H1 (cell line): ENCODE results near the gene SPSB1. TPM values are rescaled to one million over a fixed set of nuclear protein-coding genes. Genes with fewer than 3 reads are reported as not detected.

Experiments
- CHD7 ChIP-seq: fragments of 300-600 bp; sonication (generic); IDR thresholded peaks from 2 replicates; pipeline ENCODE4 v1.7.1; 2012; ENCODE audit warnings: low read length, moderate library complexity, mild to moderate bottlenecking, inconsistent platforms; ENCODE audit not compliant: insufficient replicate concordance
- CTBP2 ChIP-seq: IDR thresholded peaks from 2 replicates; pipeline ENCODE4 v1.7.0; 2011; ENCODE audit warnings: borderline replicate concordance, mild to moderate bottlenecking, moderate library complexity, mixed read lengths, low read length; ENCODE audit not compliant: insufficient read depth, insufficient read length
- GTF2F1 ChIP-seq: IDR thresholded peaks from 2 replicates; pipeline ENCODE4 v1.6.1; 2012; ENCODE audit warnings: low read depth, low read length, improper control_type of control experiment, borderline replicate concordance
- KDM4A ChIP-seq: IDR thresholded peaks from one replicate; pipeline ENCODE4 v1.7.1; 2012; ENCODE audit warnings: low read depth, mild to moderate bottlenecking, moderate library complexity, low read length, inconsistent platforms; ENCODE audit not compliant: severe bottlenecking
- MAFK ChIP-seq: IDR thresholded peaks from 2 replicates; pipeline ENCODE4 v1.6.1; 2012; ENCODE audit warnings: low read depth, mild to moderate bottlenecking, improper control_type of control experiment, low read length
- RFX5 ChIP-seq: IDR thresholded peaks from 2 replicates; pipeline ENCODE4 v1.6.1; 2011; ENCODE audit warnings: low read depth, low read length, improper control_type of control experiment, borderline replicate concordance
- SP2 ChIP-seq: IDR thresholded peaks from 2 replicates; pipeline ENCODE4 v1.6.1; 2012; ENCODE audit warnings: mild to moderate bottlenecking, low read length, inconsistent platforms
- TCF12 ChIP-seq: IDR thresholded peaks from 2 replicates; pipeline ENCODE4 v1.6.1; 2011; ENCODE audit warnings: low read depth, mild to moderate bottlenecking, low read length
- polyA plus RNA-seq, 7 experiments: library from polyadenylated mRNA; depleted of rRNA in 3 of 7; stranded (reverse) in 5 of 7; unstranded in 2 of 7; fragments of >200 nt in 5 of 7; fragments of 200-250 nt in 2 of 7; gene quantifications; 1 replicate in 5 of 7; 2 replicates in 1 of 7; 4 replicates in 1 of 7; pipeline versions ENCODE4 v1.2.1 to v1.2.3, GENCODE V29; 2011 to 2013; ENCODE audit warnings: missing spikeins in 2 of 7, mixed read lengths in 2 of 7
- total RNA-seq: library from RNA; stranded (reverse); fragmentation: NEBNext Ultra II Directional; extraction: Animal tissue kit (Norgen Biotek cat#: 25700); gene quantifications from 2 replicates; pipeline ENCODE4 v1.2.1, GENCODE V29; 2021

Gene SPSB1
- total and polyA plus RNA-seq, 2 of the 8 experiments (the other 6 are each of a cell fraction or from before 2014, with no cell fraction given), result 5.3 to 6.4 TPM

- TF ChIP-seq CTBP2 (no peak), KDM4A (no peak), RFX5 (no peak), CHD7 (no peak), SP2 (no peak), MAFK (no peak), TCF12 (no peak), GTF2F1 (no peak)
Observed at GRCh38 chr1:9316080-9316444, 23.4 kb downstream of the SPSB1 start (continued).
